IgD-negative memory B cell (primary cell): Measurements from ENCODE around the gene NTRK2. TPM values are rescaled to one million over a fixed set of nuclear protein-coding genes. Genes with fewer than 3 reads are reported as not detected.

Experiments used
- H3K27ac Mint-ChIP-seq, 3 donors: one replicate each; pipeline ENCODE4 v1.8.0; 2020 to 2022; ENCODE audit warnings: mild to moderate bottlenecking in 3 of 3, mixed read lengths in 3 of 3, moderate library complexity in 1 of 3
- H3K27me3 Mint-ChIP-seq: one replicate; pipeline ENCODE4 v1.8.0; 2021; ENCODE audit warnings: mixed read lengths
- H3K36me3 Mint-ChIP-seq: one replicate; pipeline ENCODE4 v1.8.0; 2020; ENCODE audit warnings: mild to moderate bottlenecking, mixed read lengths
- H3K4me1 Mint-ChIP-seq, 3 donors: one replicate each; pipeline ENCODE4 v1.8.0; 2020 to 2022; ENCODE audit warnings: mixed read lengths in 3 of 3, mild to moderate bottlenecking in 1 of 3
- H3K4me3 Mint-ChIP-seq, 4 donors: one replicate each; pipeline ENCODE4 v1.8.0; 2020 to 2022; ENCODE audit warnings: mild to moderate bottlenecking in 4 of 4, mixed read lengths in 4 of 4, moderate library complexity in 3 of 4
- H3K9me3 Mint-ChIP-seq, 3 donors: one replicate each; pipeline ENCODE4 v1.8.0; 2020 to 2021; ENCODE audit warnings: mixed read lengths in 3 of 3, mild to moderate bottlenecking in 1 of 3
- polyA plus RNA-seq: library from polyadenylated mRNA; unstranded; fragments of 300-500 nt; fragmentation: Illumina TruSeq; gene quantifications from one replicate; pipeline ENCODE4 v1.2.3, GENCODE V29; 2021

NTRK2 gene
- polyA plus RNA-seq, 1 donor from 2014 or later, result not detected

GRCh38 chr9:84794981-84795637 lies 125.6 kb downstream of the NTRK2 start:
- H3K27ac Mint-ChIP-seq, result no peak overlapping the region
- H3K27me3 Mint-ChIP-seq, result no peaks in the 10 kb centered on the region
- H3K4me1 Mint-ChIP-seq, result no peaks in the 10 kb centered on the region
- H3K9me3 Mint-ChIP-seq, result peaks cover 0 to 2% (median 0%) of the 10 kb centered on the region in 3 donors
- H3K36me3 Mint-ChIP-seq, result peaks cover 1% of the 10 kb centered on the region
- H3K4me3 Mint-ChIP-seq, result no peak overlapping the region

- H3K4me3 Mint-ChIP-seq, result peak overlapping the region in 1 of 4 donors; percentile 78
- H3K9me3 Mint-ChIP-seq, result no peaks in the 10 kb centered on the region
- peaks cover 1% of the 10 kb centered on the region for H3K36me3 Mint-ChIP-seq
- no peaks in the 10 kb centered on the region for H3K27me3 Mint-ChIP-seq
- no peak overlapping the region for H3K27ac Mint-ChIP-seq
- no peaks in the 10 kb centered on the region for H3K4me1 Mint-ChIP-seq
These were observed 126.9 kb downstream of the NTRK2 start for GRCh38 chr9:84796404-84796803.

- Mint-ChIP-seq H3K27me3 (no peaks in the 10 kb centered on the region), H3K9me3 (peaks cover 0 to 1% (median 0%) of the 10 kb centered on the region in 3 donors), H3K4me3 (no peak overlapping the region), H3K4me1 (no peaks in the 10 kb centered on the region), H3K27ac (no peak overlapping the region), H3K36me3 (peaks cover 1% of the 10 kb centered on the region)
These were observed 129.7 kb downstream of the NTRK2 start for GRCh38 chr9:84799251-84799650.

- no peak overlapping the region for H3K27ac Mint-ChIP-seq
- H3K27me3 Mint-ChIP-seq, result peaks cover 3% of the 10 kb centered on the region
- H3K4me1 Mint-ChIP-seq, result no peaks in the 10 kb centered on the region
- H3K4me3 Mint-ChIP-seq, result no peak overlapping the region
- H3K36me3 Mint-ChIP-seq, result no peaks in the 10 kb centered on the region
- H3K9me3 Mint-ChIP-seq, result peaks cover 0 to 3% (median 0%) of the 10 kb centered on the region in 3 donors
These were observed 135.6 kb downstream of the NTRK2 start for GRCh38 chr9:84804951-84805694.

GRCh38 chr9:84807431-84807830 lies 137.9 kb downstream of the NTRK2 start:
- no peak overlapping the region for H3K27ac Mint-ChIP-seq
- peaks cover 3% of the 10 kb centered on the region for H3K27me3 Mint-ChIP-seq
- peaks cover 0 to 2% (median 0%) of the 10 kb centered on the region in 3 donors for H3K4me1 Mint-ChIP-seq
- H3K4me3 Mint-ChIP-seq, result no peak overlapping the region
- no peaks in the 10 kb centered on the region for H3K36me3 Mint-ChIP-seq
- peaks cover 0 to 1% (median 0%) of the 10 kb centered on the region in 3 donors for H3K9me3 Mint-ChIP-seq

GRCh38 chr9:84807870-84808390 lies 138.4 kb downstream of the NTRK2 start:
- Mint-ChIP-seq H3K36me3 (no peaks in the 10 kb centered on the region), H3K27ac (no peak overlapping the region)

GRCh38 chr9:84808416-84808815 lies 138.9 kb downstream of the NTRK2 start:
- no peaks in the 10 kb centered on the region for H3K36me3 Mint-ChIP-seq
- H3K4me3 Mint-ChIP-seq, result no peak overlapping the region
- peaks cover 0 to 2% (median 0%) of the 10 kb centered on the region in 3 donors for H3K4me1 Mint-ChIP-seq
- H3K27me3 Mint-ChIP-seq, result peaks cover 3% of the 10 kb centered on the region
- H3K9me3 Mint-ChIP-seq, result peaks cover 0 to 1% (median 0%) of the 10 kb centered on the region in 3 donors
- H3K27ac Mint-ChIP-seq, result no peak overlapping the region

More at GRCh38 chr9:84807870-84808390, 138.4 kb downstream of the NTRK2 start:
- peaks cover 3% of the 10 kb centered on the region for H3K27me3 Mint-ChIP-seq
- H3K9me3 Mint-ChIP-seq, result peaks cover 0 to 1% (median 0%) of the 10 kb centered on the region in 3 donors
- H3K4me1 Mint-ChIP-seq, result peaks cover 0 to 2% (median 0%) of the 10 kb centered on the region in 3 donors
- H3K4me3 Mint-ChIP-seq, result no peak overlapping the region

GRCh38 chr9:84811072-84811750 lies 141.7 kb downstream of the NTRK2 start:
- H3K27ac Mint-ChIP-seq, result no peak overlapping the region
- H3K9me3 Mint-ChIP-seq, result no peaks in the 10 kb centered on the region
- no peak overlapping the region for H3K4me3 Mint-ChIP-seq
- H3K27me3 Mint-ChIP-seq, result peaks cover 6% of the 10 kb centered on the region
- peaks cover 0 to 2% (median 0%) of the 10 kb centered on the region in 3 donors for H3K4me1 Mint-ChIP-seq
- H3K36me3 Mint-ChIP-seq, result no peaks in the 10 kb centered on the region

- Mint-ChIP-seq H3K9me3 (no peaks in the 10 kb centered on the region), H3K27me3 (peaks cover 6% of the 10 kb centered on the region), H3K36me3 (no peaks in the 10 kb centered on the region), H3K27ac (no peak overlapping the region), H3K4me3 (no peak overlapping the region), H3K4me1 (peaks cover 0 to 2% (median 0%) of the 10 kb centered on the region in 3 donors)
These were observed 142.2 kb downstream of the NTRK2 start for GRCh38 chr9:84811751-84812074.

- Mint-ChIP-seq H3K4me1 (peaks cover 0 to 2% (median 0%) of the 10 kb centered on the region in 3 donors), H3K9me3 (no peaks in the 10 kb centered on the region), H3K36me3 (no peaks in the 10 kb centered on the region), H3K4me3 (no peak overlapping the region), H3K27ac (no peak overlapping the region), H3K27me3 (peaks cover 6% of the 10 kb centered on the region)
These were observed 142.8 kb downstream of the NTRK2 start for GRCh38 chr9:84812355-84812754.

- Mint-ChIP-seq H3K27me3 (peaks cover 6% of the 10 kb centered on the region), H3K27ac (no peak overlapping the region), H3K9me3 (no peaks in the 10 kb centered on the region), H3K36me3 (no peaks in the 10 kb centered on the region), H3K4me1 (peaks cover 0 to 2% (median 0%) of the 10 kb centered on the region in 3 donors), H3K4me3 (no peak overlapping the region)
These were observed 143.3 kb downstream of the NTRK2 start for GRCh38 chr9:84812847-84813246.

- Mint-ChIP-seq H3K4me3 (no peak overlapping the region), H3K27ac (no peak overlapping the region), H3K27me3 (peaks cover 4% of the 10 kb centered on the region), H3K9me3 (no peaks in the 10 kb centered on the region), H3K4me1 (peaks cover 0 to 2% (median 0%) of the 10 kb centered on the region in 3 donors), H3K36me3 (no peaks in the 10 kb centered on the region)
These were observed 146.0 kb downstream of the NTRK2 start for GRCh38 chr9:84815554-84815953.

GRCh38 chr9:84817038-84817437 lies 147.5 kb downstream of the NTRK2 start:
- H3K27ac Mint-ChIP-seq, result no peak overlapping the region

GRCh38 chr9:84818791-84819190 lies 149.3 kb downstream of the NTRK2 start:
- Mint-ChIP-seq H3K4me1 (peaks cover 0 to 3% (median 0%) of the 10 kb centered on the region in 3 donors), H3K9me3 (peaks cover 0 to 2% (median 0%) of the 10 kb centered on the region in 3 donors), H3K27ac (no peak overlapping the region), H3K36me3 (no peaks in the 10 kb centered on the region), H3K4me3 (no peak overlapping the region), H3K27me3 (peaks cover 4% of the 10 kb centered on the region)

More at GRCh38 chr9:84817038-84817437, 147.5 kb downstream of the NTRK2 start:
- H3K4me3 Mint-ChIP-seq, result no peak overlapping the region
- no peaks in the 10 kb centered on the region for H3K36me3 Mint-ChIP-seq
- no peaks in the 10 kb centered on the region for H3K9me3 Mint-ChIP-seq
- peaks cover 4% of the 10 kb centered on the region for H3K27me3 Mint-ChIP-seq
- H3K4me1 Mint-ChIP-seq, result no peaks in the 10 kb centered on the region

GRCh38 chr9:84819491-84819991 lies 150.0 kb downstream of the NTRK2 start:
- Mint-ChIP-seq H3K9me3 (peaks cover 0 to 2% (median 0%) of the 10 kb centered on the region in 3 donors), H3K4me3 (no peak overlapping the region), H3K27ac (no peak overlapping the region), H3K27me3 (peaks cover 1% of the 10 kb centered on the region), H3K4me1 (peaks cover 0 to 3% (median 0%) of the 10 kb centered on the region in 3 donors), H3K36me3 (no peaks in the 10 kb centered on the region)
